ENCODE measurements around the gene ITPR1.

ITPR1 gene

DNA sequence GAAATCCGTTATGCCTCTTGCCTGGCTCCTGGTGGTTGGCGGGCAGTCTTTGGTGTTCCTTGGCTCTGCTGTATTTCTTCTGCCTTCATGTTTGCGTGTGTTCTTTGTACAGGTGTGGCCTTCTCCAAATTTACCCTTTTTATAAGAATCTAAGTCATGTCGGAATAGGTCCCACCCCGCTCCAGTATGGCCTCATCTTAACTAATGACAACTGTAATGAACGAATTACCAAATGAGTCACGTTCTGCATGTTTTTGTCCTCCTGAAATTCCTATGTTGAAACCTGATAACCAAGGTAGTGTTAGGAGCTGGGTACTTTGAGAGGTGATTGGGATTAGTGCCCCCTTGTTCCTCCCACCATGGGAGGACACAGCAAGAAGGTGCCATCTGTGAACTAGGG is 71.1 kb downstream of the ITPR1 start:
- Histone ChIP-seq H3K27ac (no peak overlapping the region), H3K4me3 (no peak overlapping the region)
- no peak for DNase-seq (ENCODE audit: low spot score)
- no peak for TF ChIP-seq CTCF (IDR thresholded peaks at IDR 0.05)

DNA sequence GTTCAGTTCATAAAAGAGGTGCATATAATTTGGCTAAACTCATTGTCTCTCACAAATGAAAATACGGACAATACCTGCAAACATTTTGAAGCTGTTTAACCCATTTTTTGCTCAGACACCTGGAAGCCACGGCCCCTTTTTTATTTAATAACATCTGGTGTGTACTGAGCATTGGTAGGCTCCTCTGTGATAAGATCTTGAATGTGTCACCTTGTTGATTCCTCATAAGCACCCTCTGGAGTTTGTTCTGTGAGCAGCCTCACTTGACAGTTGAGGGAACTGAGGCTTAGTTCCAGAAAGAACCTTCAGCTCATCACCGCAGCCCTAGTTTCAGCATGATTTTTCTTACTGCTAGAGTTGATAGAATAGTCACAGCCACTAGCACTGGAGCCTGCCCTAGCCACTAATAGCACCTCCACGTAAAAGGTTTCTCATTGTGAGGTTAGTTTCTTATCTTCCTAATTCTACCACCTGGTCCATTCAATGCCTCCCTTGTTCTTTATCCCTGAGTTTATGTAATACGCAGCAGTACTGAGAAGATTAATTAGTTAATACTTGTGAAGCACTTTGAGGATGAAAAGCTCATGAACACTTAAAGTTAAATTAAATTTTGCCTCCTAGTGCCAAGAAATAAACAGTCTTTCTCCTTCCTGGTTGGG is 71.9 kb downstream of the ITPR1 start:
- H3K4me3 ChIP-seq: no peak overlapping the region
- H3K27ac ChIP-seq: no peak overlapping the region
- no peak for DNase-seq (ENCODE audit: low spot score)
- TF ChIP-seq CTCF (IDR thresholded peaks at IDR 0.05): no peak

GRCh38 chr3:4565809-4566501 is 72.8 kb downstream of the ITPR1 start:
- TF ChIP-seq CTCF (IDR thresholded peaks at IDR 0.05): no peak
- no peak for DNase-seq (ENCODE audit: low spot score)
- Histone ChIP-seq H3K4me3 (no peak overlapping the region), H3K27ac (no peak overlapping the region)

GRCh38 chr3:4568841-4569240 is 75.7 kb downstream of the ITPR1 start:
- Histone ChIP-seq H3K4me3 (no peak overlapping the region), H3K27ac (no peak overlapping the region)
- TF ChIP-seq CTCF (IDR thresholded peaks at IDR 0.05): no peak
- no peak for DNase-seq (ENCODE audit: low spot score)

DNA sequence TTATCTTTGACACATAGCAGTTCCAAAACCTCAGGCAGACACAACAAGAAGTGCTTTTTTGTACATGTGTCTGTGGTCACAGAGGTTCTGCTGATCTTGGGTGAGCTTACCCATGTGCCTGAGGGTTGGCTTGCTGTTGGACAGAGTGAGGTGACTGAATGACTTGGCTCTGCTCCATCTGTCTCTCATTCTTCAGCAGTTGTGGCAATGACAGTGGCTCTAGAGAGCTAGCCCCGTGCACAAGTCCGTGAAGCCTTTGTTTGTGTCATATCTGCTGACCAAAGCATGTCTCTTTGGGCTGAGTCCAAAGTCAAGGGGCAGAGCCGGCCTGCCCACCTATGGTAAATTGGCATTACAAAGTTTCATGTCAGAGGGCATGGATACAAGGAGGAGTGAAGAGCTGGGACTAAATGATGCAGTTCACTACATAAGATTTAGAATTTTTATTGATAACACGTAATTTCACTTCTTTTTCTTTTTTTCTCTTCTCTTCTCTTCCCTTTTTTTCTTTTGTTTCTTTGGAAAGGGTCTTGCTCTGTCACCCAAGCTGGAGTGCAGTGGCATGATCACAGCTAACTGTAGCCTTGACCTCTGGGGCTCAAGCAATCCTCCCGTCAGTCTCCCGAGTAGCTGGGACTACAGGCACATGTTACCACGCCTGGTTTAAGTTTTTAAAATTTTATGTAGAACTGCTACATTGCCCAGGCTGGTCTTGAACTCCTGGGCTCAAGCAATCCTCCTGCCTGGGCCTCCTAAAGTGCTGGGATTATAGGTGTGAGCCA is 77.9 kb downstream of the ITPR1 start:
- DNase-seq (ENCODE audit: low spot score): no peak
- H3K4me3 ChIP-seq: no peak overlapping the region
- TF ChIP-seq CTCF (IDR thresholded peaks at IDR 0.05): no peak
- no peak overlapping the region for H3K27ac ChIP-seq

DNA sequence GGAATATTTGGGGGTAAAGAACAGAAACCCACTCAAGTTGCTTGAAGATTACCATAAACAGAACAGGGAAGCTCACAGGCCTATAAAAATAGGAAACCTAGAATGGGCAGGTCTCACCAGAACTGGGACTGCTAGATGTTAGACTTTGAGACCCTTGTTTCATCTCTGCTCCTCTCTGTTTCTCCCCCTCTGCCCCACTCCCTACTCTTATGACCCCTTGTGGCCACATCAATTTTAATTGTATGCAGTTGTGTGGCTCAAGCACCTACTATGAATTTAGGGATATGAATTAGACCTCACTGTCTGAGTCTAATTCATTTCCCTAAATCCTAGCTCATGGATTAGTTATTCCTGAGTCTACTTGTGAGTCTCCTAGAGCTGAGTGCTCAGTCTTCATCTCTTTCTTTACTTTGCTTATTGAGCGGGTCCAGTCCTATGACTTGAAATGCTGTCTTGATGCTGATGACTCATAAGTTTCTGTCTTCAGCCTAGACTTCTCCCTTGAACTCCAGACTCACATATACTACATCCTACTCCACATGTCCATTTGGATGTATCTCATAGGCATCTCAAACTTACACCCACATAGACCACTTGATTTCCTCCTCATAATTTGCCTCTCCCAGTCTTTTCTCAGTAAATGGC is 78.7 kb downstream of the ITPR1 start:
- no peak overlapping the region for H3K27ac ChIP-seq
- DNase-seq (ENCODE audit: low spot score): no peak
- no peak overlapping the region for H3K4me3 ChIP-seq
- TF ChIP-seq CTCF (IDR thresholded peaks at IDR 0.05): no peak
